Measurements from ENCODE around the gene PKNOX1. TPM values are rescaled to one million over a fixed set of nuclear protein-coding genes. Genes with fewer than 3 reads are reported as not detected.
"Not testable (repeated sequence)": the region's sequence is repeated elsewhere in the genome, so short reads cannot be mapped to it uniquely, and the experiment has no call there.

The PKNOX1 gene
- total RNA-seq, 1 donor from 2014 or later, result 6.7 TPM

GRCh38 chr21:42941696-42942085 is 32.7 kb upstream of the PKNOX1 start:
- ATAC-seq (ENCODE audit: poor library complexity), result no peak
- DNase-seq, result no peak
- intact Hi-C loops (cut with DNase I), result no loop called here

GRCh38 chr21:42942244-42942643 is 32.1 kb upstream of the PKNOX1 start:
- no peak for ATAC-seq (ENCODE audit: poor library complexity)
- intact Hi-C loops (cut with DNase I), result no loop called here
- DNase-seq, result no peak

- intact Hi-C loops (cut with DNase I); ATAC-seq (ENCODE audit: poor library complexity); DNase-seq: not testable (repeated sequence)
Measured at GRCh38 chr21:42949094-42949755, 25.1 kb upstream of the PKNOX1 start.

GRCh38 chr21:42951193-42951592 is 23.2 kb upstream of the PKNOX1 start:
- ATAC-seq (ENCODE audit: poor library complexity); DNase-seq; intact Hi-C loops (cut with DNase I): not testable (repeated sequence)

GRCh38 chr21:42956824-42957630 is 17.3 kb upstream of the PKNOX1 start:
- ATAC-seq (ENCODE audit: poor library complexity) (peak; percentile 92), DNase-seq (no peak)
- intact Hi-C loops (cut with DNase I), result no loop called here

- ATAC-seq (ENCODE audit: poor library complexity); DNase-seq; intact Hi-C loops (cut with DNase I): not testable (repeated sequence)
Measured at GRCh38 chr21:42958122-42958521, 16.2 kb upstream of the PKNOX1 start.

GRCh38 chr21:42959728-42960127 is 14.6 kb upstream of the PKNOX1 start:
- DNase-seq (no peak), ATAC-seq (ENCODE audit: poor library complexity) (no peak)
- intact Hi-C loops (cut with DNase I), result no loop called here

GRCh38 chr21:42962380-42963007 is 11.9 kb upstream of the PKNOX1 start:
- intact Hi-C loops (cut with DNase I), result no loop called here

GRCh38 chr21:42964086-42964485 is 10.3 kb upstream of the PKNOX1 start:
- no peak for DNase-seq
- ATAC-seq (ENCODE audit: poor library complexity), result no peak
- intact Hi-C loops (cut with DNase I), result no loop called here

More at GRCh38 chr21:42962380-42963007, 11.9 kb upstream of the PKNOX1 start:
- ATAC-seq (ENCODE audit: poor library complexity), result no peak
- no peak for DNase-seq

- DNase-seq (no peak), ATAC-seq (ENCODE audit: poor library complexity) (no peak)
Measured at GRCh38 chr21:42964546-42965210, 9.7 kb upstream of the PKNOX1 start.

GRCh38 chr21:42965211-42965560 is 9.2 kb upstream of the PKNOX1 start:
- DNase-seq (no peak), ATAC-seq (ENCODE audit: poor library complexity) (no peak)
- intact Hi-C loops (cut with DNase I), result no loop called here

More at GRCh38 chr21:42964546-42965210, 9.7 kb upstream of the PKNOX1 start:
- intact Hi-C loops (cut with DNase I), result no loop called here

GRCh38 chr21:42967616-42968015 is 6.7 kb upstream of the PKNOX1 start:
- ATAC-seq (ENCODE audit: poor library complexity); intact Hi-C loops (cut with DNase I); DNase-seq: not testable (repeated sequence)

- intact Hi-C loops (cut with DNase I), result no loop called here
- DNase-seq, result no peak
- ATAC-seq (ENCODE audit: poor library complexity), result no peak
Measured at GRCh38 chr21:42969193-42969600, 5.2 kb upstream of the PKNOX1 start.

GRCh38 chr21:42970946-42971653 is 3.3 kb upstream of the PKNOX1 start:
- ATAC-seq (ENCODE audit: poor library complexity), result no peak
- DNase-seq, result no peak
- intact Hi-C loops (cut with DNase I), result no loop called here

GRCh38 chr21:42971897-42972275 is 2.5 kb upstream of the PKNOX1 start:
- intact Hi-C loops (cut with DNase I), result no loop called here
- ATAC-seq (ENCODE audit: poor library complexity) (no peak), DNase-seq (no peak)

- intact Hi-C loops (cut with DNase I), result no loop called here
- DNase-seq, result no peak
- ATAC-seq (ENCODE audit: poor library complexity), result no peak
Measured at GRCh38 chr21:42973309-42973990, 912 bp upstream of the PKNOX1 start.

GRCh38 chr21:42974832-42975820 is 764 bp downstream of the PKNOX1 start:
- DNase-seq (peak; percentile 74), ATAC-seq (ENCODE audit: poor library complexity) (peak; percentile 2)
- intact Hi-C loops (cut with DNase I), result no loop called here

Data from Right ventricle myocardium superior (tissue), 1 donor.